Prostate gland (tissue), 2 donors: ENCODE results near the gene CDHR1.

Experiments used
- POLR2A ChIP-seq: fragments of 450-650 bp; IDR thresholded peaks from one replicate; pipeline ENCODE4 v1.6.1; 2016; ENCODE audit warnings: antibody characterized with exemption, mild to moderate bottlenecking
- POLR2AphosphoS5 ChIP-seq: sonication (generic); formaldehyde crosslinking; IDR thresholded peaks from one replicate; pipeline ENCODE4 v1.6.1; 2017; ENCODE audit warnings: antibody characterized with exemption
- TF ChIP-seq, protein P1 (sequence below), 4 experiments: fragments of 200-600 bp in 2 of 4; fragments of 450-650 bp in 2 of 4; sonication (generic) in 2 of 4; IDR thresholded peaks; 1 replicate in 3 of 4; 2 replicates in 1 of 4; pipeline ENCODE4 v1.5.1; 2016 to 2019; ENCODE audit warnings: antibody characterized with exemption in 4 of 4, mild to moderate bottlenecking in 2 of 4, moderate library complexity in 2 of 4

DNA sequence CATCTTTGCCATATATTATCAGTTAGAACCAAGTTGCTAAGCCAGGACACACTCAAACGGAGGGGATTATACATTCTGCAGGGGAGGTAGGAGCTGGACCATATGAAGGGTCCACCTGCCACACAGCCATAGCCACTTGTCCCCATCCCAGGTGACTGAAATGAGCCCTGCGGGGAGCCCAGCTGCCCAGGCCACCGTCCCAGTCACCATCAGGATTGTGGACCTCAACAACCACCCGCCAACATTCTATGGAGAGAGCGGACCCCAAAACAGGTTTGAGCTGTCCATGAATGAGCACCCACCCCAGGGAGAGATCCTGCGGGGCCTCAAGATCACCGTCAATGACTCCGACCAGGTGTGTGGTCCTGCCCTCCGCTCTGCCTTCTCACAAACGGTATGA lies 13.7 kb downstream of the CDHR1 start:
- TF ChIP-seq, protein P1, sequence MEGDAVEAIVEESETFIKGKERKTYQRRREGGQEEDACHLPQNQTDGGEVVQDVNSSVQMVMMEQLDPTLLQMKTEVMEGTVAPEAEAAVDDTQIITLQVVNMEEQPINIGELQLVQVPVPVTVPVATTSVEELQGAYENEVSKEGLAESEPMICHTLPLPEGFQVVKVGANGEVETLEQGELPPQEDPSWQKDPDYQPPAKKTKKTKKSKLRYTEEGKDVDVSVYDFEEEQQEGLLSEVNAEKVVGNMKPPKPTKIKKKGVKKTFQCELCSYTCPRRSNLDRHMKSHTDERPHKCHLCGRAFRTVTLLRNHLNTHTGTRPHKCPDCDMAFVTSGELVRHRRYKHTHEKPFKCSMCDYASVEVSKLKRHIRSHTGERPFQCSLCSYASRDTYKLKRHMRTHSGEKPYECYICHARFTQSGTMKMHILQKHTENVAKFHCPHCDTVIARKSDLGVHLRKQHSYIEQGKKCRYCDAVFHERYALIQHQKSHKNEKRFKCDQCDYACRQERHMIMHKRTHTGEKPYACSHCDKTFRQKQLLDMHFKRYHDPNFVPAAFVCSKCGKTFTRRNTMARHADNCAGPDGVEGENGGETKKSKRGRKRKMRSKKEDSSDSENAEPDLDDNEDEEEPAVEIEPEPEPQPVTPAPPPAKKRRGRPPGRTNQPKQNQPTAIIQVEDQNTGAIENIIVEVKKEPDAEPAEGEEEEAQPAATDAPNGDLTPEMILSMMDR (IDR thresholded peaks at IDR 0.05), result no peak
- TF ChIP-seq POLR2A (no peak), POLR2AphosphoS5 (no peak)
